B cell (primary cell): ENCODE measurements around the gene PRAMEF17.

Experiments
- CTCF ChIP-seq: fragments of 200-600 bp; IDR thresholded peaks from one replicate; pipeline ENCODE4 v1.8.0; 2022; ENCODE audit warnings: antibody characterized with exemption, mild to moderate bottlenecking
- EZH2 ChIP-seq: IDR thresholded peaks from 2 replicates; pipeline ENCODE4 v1.6.1; 2012; ENCODE audit warnings: borderline replicate concordance, low read depth, mild to moderate bottlenecking, moderate library complexity, low read length; ENCODE audit not compliant: insufficient read depth, poor library complexity, severe bottlenecking

GRCh38 chr1:13432251-13432650, 42.8 kb downstream of the PRAMEF17 start:
- no peak for TF ChIP-seq CTCF
- no peak for TF ChIP-seq EZH2
